ENCODE measurements around the gene SMG7. TPM values are rescaled to one million over a fixed set of nuclear protein-coding genes. Genes with fewer than 3 reads are reported as not detected.

The SMG7 gene
- total RNA-seq, 1 donor from 2014 or later: 26.4 TPM

DNA sequence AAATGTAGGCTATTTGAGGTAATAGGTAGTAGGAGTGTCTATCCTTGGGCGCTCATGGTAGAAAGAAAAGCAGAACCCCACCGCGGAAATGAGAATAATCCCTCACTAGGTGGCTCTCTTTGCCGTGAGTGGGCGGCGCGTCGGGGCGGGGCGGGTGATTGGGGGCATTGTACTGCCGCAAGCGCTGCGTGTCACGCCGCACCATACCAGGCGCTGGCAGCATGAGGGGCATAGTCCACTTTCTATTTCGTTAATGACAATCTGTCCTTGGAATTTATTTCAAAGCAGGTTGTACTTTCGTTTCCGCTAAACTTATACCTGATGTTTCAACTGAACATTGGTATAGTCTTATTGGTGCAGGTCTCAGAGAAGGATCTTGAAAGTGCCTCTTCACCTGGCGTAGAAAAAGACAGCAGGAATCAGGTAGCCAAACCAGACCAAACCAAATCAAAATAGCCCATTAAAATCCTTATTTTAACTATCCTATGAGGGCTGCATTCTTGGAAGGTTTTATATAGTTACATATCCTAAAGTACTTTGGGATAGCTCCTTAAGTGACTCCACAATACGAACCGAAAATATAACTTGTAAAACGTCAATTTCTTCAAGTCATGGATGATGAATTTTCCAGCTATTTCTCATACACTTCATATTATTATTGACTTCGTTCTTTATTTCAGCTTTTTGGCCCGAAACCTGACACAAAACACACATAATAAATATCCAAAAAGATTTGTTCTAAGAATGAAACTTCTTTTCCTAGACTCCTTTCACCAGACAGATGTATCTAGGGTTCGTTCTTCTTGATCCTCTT, 1.9 kb upstream of the SMG7 start:
- DNase-seq (ENCODE audit: low spot score in 2 of 2): peak; percentile 41 to 93
- Histone ChIP-seq H3K27ac (peak overlapping the region; percentile 88 to 89), H3K4me1 (peaks cover 5 to 12% of the 10 kb centered on the region in 2 donors), H3K9me3 (no peaks in the 10 kb centered on the region), H3K27me3 (no peaks in the 10 kb centered on the region), H3K36me3 (no peaks in the 10 kb centered on the region), H3K4me3 (peak overlapping the region; percentile 64 to 95)
- intact Hi-C loops (cut with DNase I): loop anchor here (1.0 to 10.0 kb wide), 10 partner anchors 73 to 1847 kb away; partner anchors contain the start of genes C1orf21, DHX9, GLUL and IVNS1ABP
- peak; percentile 5 to 63 (median 51) for TF ChIP-seq CTCF (IDR thresholded peaks at IDR 0.05)

DNA sequence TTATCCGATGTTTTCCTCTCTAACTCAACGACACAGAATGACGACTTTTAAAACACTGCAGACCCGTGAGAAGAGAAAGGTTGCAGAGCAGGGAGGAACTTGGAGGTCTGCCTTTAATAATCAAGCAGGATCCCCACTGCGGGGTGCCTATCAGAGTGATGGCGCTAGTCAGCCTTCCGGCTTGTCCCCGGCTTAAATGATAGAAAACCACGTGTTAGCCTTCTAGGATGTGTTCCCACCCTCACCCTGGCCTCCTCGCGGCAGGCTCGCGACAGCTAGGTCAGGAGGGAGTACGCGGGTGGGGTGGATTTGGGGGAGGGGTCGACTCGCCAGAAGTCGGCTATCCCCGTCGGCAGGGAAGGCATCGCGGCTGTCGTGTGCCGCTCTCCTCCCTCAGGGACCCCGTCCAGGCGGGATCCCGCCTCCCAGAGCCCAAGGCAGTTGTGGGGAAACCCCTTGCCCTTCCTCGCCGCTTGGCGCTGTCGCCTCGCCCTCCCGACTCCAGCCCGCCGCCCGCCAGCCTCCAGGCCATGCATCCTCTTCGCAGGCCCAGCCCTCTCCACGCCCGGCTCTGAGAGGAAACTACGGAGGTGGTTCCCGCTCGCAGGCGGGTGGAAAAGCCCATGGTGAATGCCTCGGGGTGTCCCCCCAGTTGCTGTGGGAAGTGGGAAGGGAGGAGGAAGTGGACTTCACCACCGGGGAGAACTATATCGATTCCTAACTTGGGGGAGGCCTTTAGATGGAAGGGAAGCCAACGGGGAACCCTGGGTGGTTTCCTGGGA, 1.1 kb upstream of the SMG7 start:
- H3K4me1 ChIP-seq: peaks cover 5 to 12% of the 10 kb centered on the region in 2 donors
- peak; percentile 35 to 86 for DNase-seq (ENCODE audit: low spot score in 2 of 2)
- intact Hi-C loops (cut with DNase I): loop anchor here (1.0 to 10.0 kb wide), 11 partner anchors 72 to 1846 kb away; partner anchors contain the start of genes ARPC5, C1orf21, DHX9 and GLUL
- no peaks in the 10 kb centered on the region for H3K9me3 ChIP-seq
- peak overlapping the region; percentile 64 to 95 for H3K4me3 ChIP-seq
- H3K27me3 ChIP-seq: no peaks in the 10 kb centered on the region
- no peak for TF ChIP-seq CTCF (IDR thresholded peaks at IDR 0.05)
- H3K27ac ChIP-seq: peak overlapping the region; percentile 88 to 89
- H3K36me3 ChIP-seq: no peaks in the 10 kb centered on the region

DNA sequence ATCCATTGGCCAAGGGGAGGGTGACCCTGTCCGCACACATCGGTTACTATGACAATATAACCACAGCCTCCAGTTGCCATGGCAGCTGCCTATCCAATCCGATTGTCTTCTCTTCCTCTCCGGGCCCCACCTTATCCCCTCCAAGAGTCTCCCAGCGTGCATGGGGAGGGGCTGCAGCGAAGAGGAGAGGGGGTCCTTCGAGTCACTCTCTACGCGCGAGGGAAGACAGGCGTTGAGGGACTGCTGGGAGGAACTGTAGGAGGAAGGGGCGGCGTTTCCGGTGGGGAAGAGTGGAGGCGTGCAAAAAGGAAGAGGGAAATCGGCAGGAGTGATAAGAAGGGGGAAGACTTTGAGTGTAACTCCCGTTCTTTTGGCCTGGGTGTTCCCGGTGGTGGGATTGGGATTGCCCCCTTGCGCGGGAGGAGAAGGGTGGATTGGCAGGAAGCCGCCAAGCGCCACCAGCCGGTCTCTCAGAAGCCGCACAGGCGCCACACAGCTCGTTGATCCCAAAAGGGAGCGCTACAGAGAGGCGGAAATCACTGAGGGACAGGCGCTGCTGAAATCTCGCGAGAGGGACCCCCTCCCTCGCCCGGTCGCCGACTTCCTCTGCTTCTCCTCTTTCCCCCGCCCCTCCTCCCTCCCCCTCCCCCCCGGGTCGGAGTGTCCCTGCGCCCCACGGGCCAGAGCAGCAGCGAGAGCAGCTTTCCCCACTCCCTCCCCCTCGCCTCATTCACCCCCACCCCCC, 384 bp upstream of the SMG7 start:
- Histone ChIP-seq H3K9me3 (no peaks in the 10 kb centered on the region), H3K27me3 (no peaks in the 10 kb centered on the region), H3K4me1 (peaks cover 5 to 12% of the 10 kb centered on the region in 2 donors), H3K27ac (peak overlapping the region; percentile 88 to 89), H3K36me3 (no peaks in the 10 kb centered on the region), H3K4me3 (peak overlapping the region; percentile 64 to 95)
- intact Hi-C loops (cut with DNase I): loop anchor here (1.0 to 10.0 kb wide), 11 partner anchors 137 to 1845 kb away; partner anchors contain the start of genes ARPC5, C1orf21, DHX9 and GLUL
- peak; percentile 93 to 99 for DNase-seq (ENCODE audit: low spot score in 2 of 2)
- TF ChIP-seq CTCF (IDR thresholded peaks at IDR 0.05): no peak

- no peak for TF ChIP-seq CTCF (IDR thresholded peaks at IDR 0.05)
- H3K9me3 ChIP-seq: no peaks in the 10 kb centered on the region
- no peak for DNase-seq (ENCODE audit: low spot score in 2 of 2)
- H3K27me3 ChIP-seq: no peaks in the 10 kb centered on the region
- no peaks in the 10 kb centered on the region for H3K36me3 ChIP-seq
- peak overlapping the region; percentile 64 to 95 for H3K4me3 ChIP-seq
- H3K27ac ChIP-seq: no peak overlapping the region
- intact Hi-C loops (cut with DNase I): loop anchor here (2.0 to 10.0 kb wide), 10 partner anchors 136 to 1844 kb away; partner anchors contain the start of genes C1orf21, DHX9, GLUL and IVNS1ABP
- H3K4me1 ChIP-seq: peaks cover 5 to 12% of the 10 kb centered on the region in 2 donors
Observed at GRCh38 chr1:183473217-183473536, 878 bp downstream of the SMG7 start.

DNA sequence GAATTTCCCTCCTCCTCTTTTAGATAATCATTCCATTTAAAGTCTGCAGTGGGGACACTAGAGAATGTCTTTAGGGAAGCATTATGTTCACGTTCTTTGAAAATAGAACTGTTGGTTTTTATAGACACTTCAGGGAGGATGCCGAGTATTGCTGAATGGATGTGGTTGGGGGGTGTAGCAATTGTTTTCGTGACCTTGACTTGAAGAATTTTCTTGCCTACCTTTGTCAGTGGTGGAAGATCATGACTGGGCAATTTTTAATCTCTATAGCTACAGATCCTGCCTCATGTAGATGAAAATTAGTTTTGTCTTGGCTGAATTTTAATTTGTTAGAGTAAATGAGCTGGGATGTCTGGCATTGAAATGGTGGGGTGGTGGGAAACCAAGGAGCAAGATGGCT, 3.8 kb downstream of the SMG7 start:
- peaks cover 5 to 20% of the 10 kb centered on the region in 2 donors for H3K4me1 ChIP-seq
- intact Hi-C loops (cut with DNase I): loop anchor here (10.0 kb wide), 1 partner anchor 439 kb away; no protein-coding TSS in a partner anchor
- H3K27me3 ChIP-seq: no peaks in the 10 kb centered on the region
- no peak for TF ChIP-seq CTCF (IDR thresholded peaks at IDR 0.05)
- H3K4me3 ChIP-seq: no peak overlapping the region
- H3K9me3 ChIP-seq: no peaks in the 10 kb centered on the region
- no peak for DNase-seq (ENCODE audit: low spot score in 2 of 2)
- no peak overlapping the region for H3K27ac ChIP-seq
- H3K36me3 ChIP-seq: no peaks in the 10 kb centered on the region

Data from ascending aorta (tissue), 2 donors.